Measurements from ENCODE around the gene WIPF1.

The WIPF1 gene

GRCh38 chr2:174594456-174594855, 3.1 kb downstream of the WIPF1 start:
- no peak for DNase-seq

GRCh38 chr2:174593574-174594203, 3.9 kb downstream of the WIPF1 start:
- no peak for DNase-seq

GRCh38 chr2:174593041-174593440, 4.6 kb downstream of the WIPF1 start:
- DNase-seq = no peak

- DNase-seq = no peak
These were observed 5.9 kb downstream of the WIPF1 start for GRCh38 chr2:174591740-174592139.

GRCh38 chr2:174590928-174591648, 6.5 kb downstream of the WIPF1 start:
- DNase-seq = no peak

GRCh38 chr2:174590346-174590745, 7.3 kb downstream of the WIPF1 start:
- DNase-seq = no peak

GRCh38 chr2:174589334-174589733, 8.3 kb downstream of the WIPF1 start:
- no peak for DNase-seq

GRCh38 chr2:174588463-174588862, 9.1 kb downstream of the WIPF1 start:
- DNase-seq = no peak

- DNase-seq = no peak
These were observed 10.0 kb downstream of the WIPF1 start for GRCh38 chr2:174587579-174587978.

- no peak for DNase-seq
These were observed 10.9 kb downstream of the WIPF1 start for GRCh38 chr2:174586418-174587295.

- DNase-seq = no peak
These were observed 11.8 kb downstream of the WIPF1 start for GRCh38 chr2:174585657-174586252.

- DNase-seq = no peak
These were observed 12.5 kb downstream of the WIPF1 start for GRCh38 chr2:174585146-174585545.

- no peak for DNase-seq
These were observed 16.1 kb downstream of the WIPF1 start for GRCh38 chr2:174581491-174581890.

GRCh38 chr2:174580951-174581350, 16.7 kb downstream of the WIPF1 start:
- DNase-seq = no peak

- no peak for DNase-seq
These were observed 19.5 kb downstream of the WIPF1 start for GRCh38 chr2:174577967-174578589.

- DNase-seq = no peak
These were observed 22.4 kb downstream of the WIPF1 start for GRCh38 chr2:174575124-174575776.

- no peak for DNase-seq
These were observed 22.9 kb downstream of the WIPF1 start for GRCh38 chr2:174574657-174575056.

GRCh38 chr2:174573621-174574081, 24.0 kb downstream of the WIPF1 start:
- no peak for DNase-seq

- no peak for DNase-seq
These were observed 25.0 kb downstream of the WIPF1 start for GRCh38 chr2:174572556-174572955.

GRCh38 chr2:174571669-174572323, 25.8 kb downstream of the WIPF1 start:
- DNase-seq = no peak

GRCh38 chr2:174570318-174570958, 27.2 kb downstream of the WIPF1 start:
- DNase-seq = no peak
